Adrenal gland (tissue), 5 donors: Measurements from ENCODE around the gene LGALS9C.
"Not testable (repeated sequence)": the region's sequence is repeated elsewhere in the genome, so short reads cannot be mapped to it uniquely, and the experiment has no call there.

Experiments
- POLR2A ChIP-seq, 2 donors: fragments of 450-650 bp; IDR thresholded peaks; one replicate each; pipeline ENCODE4 v1.6.1; 2017; ENCODE audit warnings: antibody characterized with exemption in 2 of 2, mild to moderate bottlenecking in 2 of 2, moderate library complexity in 1 of 2
- TF ChIP-seq, protein P1 (sequence below), 6 experiments: fragments of 450-650 bp in 4 of 6; fragments of 200-600 bp in 2 of 6; sonication (generic) in 1 of 6; IDR thresholded peaks; 1 replicate in 5 of 6; 2 replicates in 1 of 6; pipeline versions ENCODE4 v1.5.1 to v1.8.0; 2016 to 2021; ENCODE audit warnings: antibody characterized with exemption in 6 of 6, mild to moderate bottlenecking in 2 of 6, moderate library complexity in 1 of 6
- donor health status: DM: no; HTN: no; CAD: no.

DNA sequence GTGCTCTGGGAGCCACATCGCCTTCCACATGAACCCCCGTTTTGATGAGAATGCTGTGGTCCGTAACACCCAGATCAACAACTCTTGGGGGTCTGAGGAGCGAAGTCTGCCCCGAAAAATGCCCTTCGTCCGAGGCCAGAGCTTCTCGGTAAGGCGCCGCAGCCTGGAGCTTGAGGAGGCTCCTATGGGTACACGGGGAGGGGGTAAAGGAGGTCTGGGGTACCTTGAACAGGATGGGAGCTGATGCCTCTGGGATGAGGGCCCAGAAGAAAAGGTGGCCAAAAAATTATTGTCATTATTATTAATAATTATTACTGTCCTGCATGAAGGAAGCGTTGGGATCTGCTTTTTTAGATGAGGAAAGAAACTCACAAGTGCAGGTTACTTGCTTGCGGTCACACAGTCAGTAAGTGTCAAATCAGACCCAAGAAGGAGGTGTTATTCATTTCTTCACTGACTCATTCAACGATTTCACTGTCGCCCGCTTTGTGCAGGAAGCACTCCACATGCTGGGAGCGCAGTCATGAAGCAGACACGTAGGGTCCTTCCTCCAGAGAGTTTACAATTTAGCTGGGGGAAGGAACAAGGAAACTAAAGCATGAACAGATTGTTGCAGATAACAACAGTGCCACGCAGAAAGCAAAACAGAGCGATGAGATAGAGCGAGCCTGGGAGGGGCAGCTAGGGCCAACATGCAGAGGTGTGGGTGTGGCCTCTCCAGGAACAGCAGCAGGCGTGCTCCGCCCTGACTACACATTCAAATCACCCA lies 16.3 kb downstream of the LGALS9C start:
- TF ChIP-seq, protein P1, sequence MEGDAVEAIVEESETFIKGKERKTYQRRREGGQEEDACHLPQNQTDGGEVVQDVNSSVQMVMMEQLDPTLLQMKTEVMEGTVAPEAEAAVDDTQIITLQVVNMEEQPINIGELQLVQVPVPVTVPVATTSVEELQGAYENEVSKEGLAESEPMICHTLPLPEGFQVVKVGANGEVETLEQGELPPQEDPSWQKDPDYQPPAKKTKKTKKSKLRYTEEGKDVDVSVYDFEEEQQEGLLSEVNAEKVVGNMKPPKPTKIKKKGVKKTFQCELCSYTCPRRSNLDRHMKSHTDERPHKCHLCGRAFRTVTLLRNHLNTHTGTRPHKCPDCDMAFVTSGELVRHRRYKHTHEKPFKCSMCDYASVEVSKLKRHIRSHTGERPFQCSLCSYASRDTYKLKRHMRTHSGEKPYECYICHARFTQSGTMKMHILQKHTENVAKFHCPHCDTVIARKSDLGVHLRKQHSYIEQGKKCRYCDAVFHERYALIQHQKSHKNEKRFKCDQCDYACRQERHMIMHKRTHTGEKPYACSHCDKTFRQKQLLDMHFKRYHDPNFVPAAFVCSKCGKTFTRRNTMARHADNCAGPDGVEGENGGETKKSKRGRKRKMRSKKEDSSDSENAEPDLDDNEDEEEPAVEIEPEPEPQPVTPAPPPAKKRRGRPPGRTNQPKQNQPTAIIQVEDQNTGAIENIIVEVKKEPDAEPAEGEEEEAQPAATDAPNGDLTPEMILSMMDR (IDR thresholded peaks at IDR 0.05), result not testable (repeated sequence)
- not testable (repeated sequence) for TF ChIP-seq POLR2A (IDR thresholded peaks at IDR 0.05)
